Lung (tissue), 12 donors: ENCODE measurements around the gene ANKRD13B. TPM values are rescaled to one million over a fixed set of nuclear protein-coding genes. Genes with fewer than 3 reads are reported as not detected.

Experiments
- ATAC-seq: fragments of 200-7000 bp; cut with Tn5 transposase; one replicate; pipeline ENCODE4 v1.9.1; 2020; ENCODE audit warnings: moderate number of reproducible peaks; ENCODE audit not compliant: insufficient read depth, low FRiP score
- DNase-seq, 3 donors: peaks; one replicate each; pipeline ENCODE4 v3.0.0-alpha.2; 2013 to 2017
- H3K27ac ChIP-seq, 2 donors: one replicate each; pipeline ENCODE4 v1.5.1; 2013; ENCODE audit warnings: mild to moderate bottlenecking in 2 of 2, moderate library complexity in 2 of 2, control low read depth in 1 of 2, inconsistent platforms in 1 of 2, low read depth in 1 of 2, low read length in 1 of 2
- H3K27me3 ChIP-seq, 3 donors: one replicate each; pipeline ENCODE4 v1.5.1; 2013; ENCODE audit warnings: low read length in 2 of 3; ENCODE audit not compliant: control insufficient read depth in 3 of 3, insufficient read depth in 3 of 3
- H3K36me3 ChIP-seq, 4 donors: one replicate each; pipeline ENCODE4 v1.5.1; 2013; ENCODE audit warnings: low read length in 4 of 4, mild to moderate bottlenecking in 1 of 4, moderate library complexity in 1 of 4; ENCODE audit not compliant: control insufficient read depth in 4 of 4, insufficient read depth in 4 of 4
- H3K4me1 ChIP-seq, 5 donors: one replicate each; pipeline ENCODE4 v1.5.1; 2013; ENCODE audit warnings: low read length in 5 of 5, mild to moderate bottlenecking in 2 of 5, moderate library complexity in 1 of 5; ENCODE audit not compliant: control insufficient read depth in 5 of 5, insufficient read depth in 5 of 5
- H3K4me3 ChIP-seq: one replicate; pipeline ENCODE4 v1.5.1; 2013; ENCODE audit warnings: mild to moderate bottlenecking, control low read depth, moderate library complexity
- H3K9ac ChIP-seq, 2 donors: one replicate each; pipeline ENCODE4 v1.5.1; 2013; ENCODE audit warnings: low read length in 2 of 2, control low read depth in 1 of 2; ENCODE audit not compliant: insufficient read depth in 1 of 2
- H3K9me3 ChIP-seq, 4 donors: one replicate each; pipeline ENCODE4 v1.5.1; 2013; ENCODE audit warnings: low read length in 3 of 4, mild to moderate bottlenecking in 1 of 4, moderate library complexity in 1 of 4; ENCODE audit not compliant: control insufficient read depth in 4 of 4, insufficient read depth in 3 of 4
- CTCF ChIP-seq: IDR thresholded peaks from 2 replicates; pipeline ENCODE4 v1.5.1; 2012; ENCODE audit warnings: mild to moderate bottlenecking; ENCODE audit errors: control extremely low read depth, extremely low read depth
- whole genome bisulfite sequencing, 2 donors: extraction: QIAGEN DNeasy Blood & Tissue Kit; methylation state at CpG; one replicate each; pipeline ENCODE4 v1.1.7; 2013; 5-methylcytosine and 5-hydroxymethylcytosine counted together
- polyA plus RNA-seq, 2 donors: library from polyadenylated mRNA; stranded (reverse); fragments of 200-250 nt; gene quantifications; one replicate each; pipeline ENCODE4 v1.2.1, GENCODE V29; 2013
- total RNA-seq, 2 donors: library from RNA; depleted of rRNA in 1 of 2; stranded (reverse); fragments of >200 nt in 1 of 2; gene quantifications; one replicate each; pipeline ENCODE4 v1.2.1, GENCODE V29; 2014 to 2021
- donor health status: control.
- donor health status: control.
- donor health status: Bipolar disorder and iron deficiency.
- donor health status: healthy.
- donor health status: DM: yes; HTN: yes; CAD: no.

ANKRD13B gene
- total and polyA plus RNA-seq, 4 donors = 2.7 to 6.9 (median 4.9) TPM

- H3K4me1 ChIP-seq = peaks cover 0 to 33% (median 6%) of the 10 kb centered on the region in 5 donors
- H3K27me3 ChIP-seq = peaks cover 0 to 10% (median 6%) of the 10 kb centered on the region in 3 donors
- DNase-seq (no peak), ATAC-seq (no peak)
- H3K4me3 ChIP-seq = peak overlapping the region; percentile 48
- H3K27ac ChIP-seq = peak overlapping the region; percentile 67 to 86
- WGBS, 2 donors = 69 to 70% methylated on average over 14 of the region's 14 CpGs
- H3K9ac ChIP-seq = peak overlapping the region in 1 of 2 donors; percentile 54
- no peaks in the 10 kb centered on the region for H3K9me3 ChIP-seq
- no peak for TF ChIP-seq CTCF
- peaks cover 0 to 13% (median 8%) of the 10 kb centered on the region in 4 donors for H3K36me3 ChIP-seq
Observed at GRCh38 chr17:29569245-29569950, 23.5 kb upstream of the ANKRD13B start.

GRCh38 chr17:29570521-29570920 is 22.4 kb upstream of the ANKRD13B start:
- no peaks in the 10 kb centered on the region for H3K9me3 ChIP-seq
- TF ChIP-seq CTCF = no peak
- H3K27ac ChIP-seq = no peak overlapping the region
- peaks cover 3 to 23% (median 11%) of the 10 kb centered on the region in 4 donors for H3K36me3 ChIP-seq
- no peak for ATAC-seq
- H3K9ac ChIP-seq = no peak overlapping the region
- H3K4me1 ChIP-seq = peaks cover 0 to 33% (median 6%) of the 10 kb centered on the region in 5 donors
- 73 to 90% methylated on average over 7 of the region's 7 CpGs for WGBS, 2 donors
- no peak overlapping the region for H3K4me3 ChIP-seq
- peaks cover 0 to 5% (median 4%) of the 10 kb centered on the region in 3 donors for H3K27me3 ChIP-seq
- DNase-seq = no peak

GRCh38 chr17:29571486-29571882 is 21.4 kb upstream of the ANKRD13B start:
- Histone ChIP-seq H3K4me3 (no peak overlapping the region), H3K27ac (no peak overlapping the region), H3K9me3 (no peaks in the 10 kb centered on the region), H3K36me3 (peaks cover 3 to 33% (median 16%) of the 10 kb centered on the region in 4 donors), H3K27me3 (no peaks in the 10 kb centered on the region), H3K9ac (no peak overlapping the region), H3K4me1 (peaks cover 0 to 24% (median 6%) of the 10 kb centered on the region in 5 donors)
- DNase-seq (no peak), ATAC-seq (no peak)
- WGBS, 2 donors = 92 to 97% methylated on average over 6 of the region's 6 CpGs
- no peak for TF ChIP-seq CTCF
